ENCODE measurements around the gene ATF2. TPM values are rescaled to one million over a fixed set of nuclear protein-coding genes. Genes with fewer than 3 reads are reported as not detected.

Gene ATF2
- polyA plus RNA-seq, 4 donors, result 11.6 to 32.1 (median 13.3) TPM

GRCh38 chr2:175170659-175171304, 2.8 kb upstream of the ATF2 start:
- Histone ChIP-seq H3K4me1 (ENCODE audit: control insufficient read depth in 3 of 3, insufficient read depth in 2 of 3, low read depth in 1 of 3, low read length in 2 of 3) (no peaks in the 10 kb centered on the region), H3K4me3 (ENCODE audit: low read depth in 1 of 3, low read length in 3 of 3) (no peak overlapping the region), H3K27ac (ENCODE audit: low read depth in 1 of 3, low read length in 2 of 3) (no peak overlapping the region), H3K36me3 (ENCODE audit: control insufficient read depth in 3 of 3, insufficient read depth in 2 of 3, low read depth in 1 of 3, low read length in 3 of 3) (peaks cover 0 to 5% (median 2%) of the 10 kb centered on the region in 3 donors), H3K9me3 (ENCODE audit: control insufficient read depth in 2 of 2, insufficient read depth in 1 of 2, low read depth in 1 of 2, low read length in 1 of 2) (no peaks in the 10 kb centered on the region), H3K27me3 (ENCODE audit: control insufficient read depth in 3 of 3, insufficient read depth in 3 of 3, low read length in 3 of 3) (no peaks in the 10 kb centered on the region)
- WGBS, 3 donors, result 83 to 87% (median 83%) methylated on average over 3 of the region's 3 CpGs
- FAIRE-seq (no peak), DNase-seq (no peak)

- WGBS, 3 donors, result 43 to 53% (median 50%) methylated on average over 3 of the region's 3 CpGs
- no peak overlapping the region for H3K4me3 ChIP-seq (ENCODE audit: low read depth in 1 of 3, low read length in 3 of 3)
- FAIRE-seq (no peak), DNase-seq (no peak)
- no peaks in the 10 kb centered on the region for H3K9me3 ChIP-seq (ENCODE audit: control insufficient read depth in 2 of 2, insufficient read depth in 1 of 2, low read depth in 1 of 2, low read length in 1 of 2)
- H3K27me3 ChIP-seq (ENCODE audit: control insufficient read depth in 3 of 3, insufficient read depth in 3 of 3, low read length in 3 of 3), result no peaks in the 10 kb centered on the region
- H3K4me1 ChIP-seq (ENCODE audit: control insufficient read depth in 3 of 3, insufficient read depth in 2 of 3, low read depth in 1 of 3, low read length in 2 of 3), result no peaks in the 10 kb centered on the region
- no peak overlapping the region for H3K27ac ChIP-seq (ENCODE audit: low read depth in 1 of 3, low read length in 2 of 3)
- H3K36me3 ChIP-seq (ENCODE audit: control insufficient read depth in 3 of 3, insufficient read depth in 2 of 3, low read depth in 1 of 3, low read length in 3 of 3), result peaks cover 0 to 3% (median 2%) of the 10 kb centered on the region in 3 donors
Observed at GRCh38 chr2:175169191-175169590, 1.2 kb upstream of the ATF2 start.

- Histone ChIP-seq H3K9me3 (ENCODE audit: control insufficient read depth in 2 of 2, insufficient read depth in 1 of 2, low read depth in 1 of 2, low read length in 1 of 2) (no peaks in the 10 kb centered on the region), H3K27ac (ENCODE audit: low read depth in 1 of 3, low read length in 2 of 3) (peak overlapping the region; percentile 60 to 95 (median 87)), H3K4me3 (ENCODE audit: low read depth in 1 of 3, low read length in 3 of 3) (peak overlapping the region; percentile 63 to 100 (median 66)), H3K4me1 (ENCODE audit: control insufficient read depth in 3 of 3, insufficient read depth in 2 of 3, low read depth in 1 of 3, low read length in 2 of 3) (no peaks in the 10 kb centered on the region), H3K36me3 (ENCODE audit: control insufficient read depth in 3 of 3, insufficient read depth in 2 of 3, low read depth in 1 of 3, low read length in 3 of 3) (peaks cover 0 to 4% (median 2%) of the 10 kb centered on the region in 3 donors), H3K27me3 (ENCODE audit: control insufficient read depth in 3 of 3, insufficient read depth in 3 of 3, low read length in 3 of 3) (no peaks in the 10 kb centered on the region)
- DNase-seq (no peak), FAIRE-seq (no peak)
- 0 to 1% (median 0%) methylated on average over 11 of the region's 11 CpGs for WGBS, 3 donors
Observed at GRCh38 chr2:175168564-175168945, 552 bp upstream of the ATF2 start.

GRCh38 chr2:175167076-175167791, 769 bp downstream of the ATF2 start:
- WGBS, 3 donors, result 0% methylated on average over 29 to 32 of the region's 32 CpGs
- peaks cover 0 to 5% (median under 1%) of the 10 kb centered on the region in 3 donors for H3K36me3 ChIP-seq (ENCODE audit: control insufficient read depth in 3 of 3, insufficient read depth in 2 of 3, low read depth in 1 of 3, low read length in 3 of 3)
- no peaks in the 10 kb centered on the region for H3K27me3 ChIP-seq (ENCODE audit: control insufficient read depth in 3 of 3, insufficient read depth in 3 of 3, low read length in 3 of 3)
- no peaks in the 10 kb centered on the region for H3K9me3 ChIP-seq (ENCODE audit: control insufficient read depth in 2 of 2, insufficient read depth in 1 of 2, low read depth in 1 of 2, low read length in 1 of 2)
- peak overlapping the region; percentile 75 to 95 (median 87) for H3K27ac ChIP-seq (ENCODE audit: low read depth in 1 of 3, low read length in 2 of 3)
- H3K4me1 ChIP-seq (ENCODE audit: control insufficient read depth in 3 of 3, insufficient read depth in 2 of 3, low read depth in 1 of 3, low read length in 2 of 3), result no peaks in the 10 kb centered on the region
- no peak for DNase-seq
- no peak for FAIRE-seq
- peak overlapping the region; percentile 73 to 100 (median 81) for H3K4me3 ChIP-seq (ENCODE audit: low read depth in 1 of 3, low read length in 3 of 3)

- DNase-seq, result no peak
- 50 to 59% (median 57%) methylated on average over 9 of the region's 9 CpGs for WGBS, 3 donors
- Histone ChIP-seq H3K4me3 (ENCODE audit: low read depth in 1 of 3, low read length in 3 of 3) (no peak overlapping the region), H3K27me3 (ENCODE audit: control insufficient read depth in 3 of 3, insufficient read depth in 3 of 3, low read length in 3 of 3) (no peaks in the 10 kb centered on the region), H3K36me3 (ENCODE audit: control insufficient read depth in 3 of 3, insufficient read depth in 2 of 3, low read depth in 1 of 3, low read length in 3 of 3) (peaks cover 0 to 5% (median 0%) of the 10 kb centered on the region in 3 donors), H3K9me3 (ENCODE audit: control insufficient read depth in 2 of 2, insufficient read depth in 1 of 2, low read depth in 1 of 2, low read length in 1 of 2) (no peaks in the 10 kb centered on the region), H3K4me1 (ENCODE audit: control insufficient read depth in 3 of 3, insufficient read depth in 2 of 3, low read depth in 1 of 3, low read length in 2 of 3) (no peaks in the 10 kb centered on the region), H3K27ac (ENCODE audit: low read depth in 1 of 3, low read length in 2 of 3) (no peak overlapping the region)
- FAIRE-seq, result no peak
Observed at GRCh38 chr2:175166216-175166824, 1.7 kb downstream of the ATF2 start.

- no peaks in the 10 kb centered on the region for H3K4me1 ChIP-seq (ENCODE audit: control insufficient read depth in 3 of 3, insufficient read depth in 2 of 3, low read depth in 1 of 3, low read length in 2 of 3)
- 94 to 96% (median 95%) methylated on average over 8 of the region's 8 CpGs for WGBS, 3 donors
- H3K36me3 ChIP-seq (ENCODE audit: control insufficient read depth in 3 of 3, insufficient read depth in 2 of 3, low read depth in 1 of 3, low read length in 3 of 3), result peaks cover 0 to 5% (median 0%) of the 10 kb centered on the region in 3 donors
- no peak overlapping the region for H3K27ac ChIP-seq (ENCODE audit: low read depth in 1 of 3, low read length in 2 of 3)
- H3K9me3 ChIP-seq (ENCODE audit: control insufficient read depth in 2 of 2, insufficient read depth in 1 of 2, low read depth in 1 of 2, low read length in 1 of 2), result no peaks in the 10 kb centered on the region
- FAIRE-seq, result no peak
- H3K4me3 ChIP-seq (ENCODE audit: low read depth in 1 of 3, low read length in 3 of 3), result no peak overlapping the region
- no peaks in the 10 kb centered on the region for H3K27me3 ChIP-seq (ENCODE audit: control insufficient read depth in 3 of 3, insufficient read depth in 3 of 3, low read length in 3 of 3)
- no peak for DNase-seq
Observed at GRCh38 chr2:175164235-175164634, 3.8 kb downstream of the ATF2 start.

GRCh38 chr2:175158894-175159293, 9.1 kb downstream of the ATF2 start:
- no peak overlapping the region for H3K4me3 ChIP-seq (ENCODE audit: low read depth in 1 of 3, low read length in 3 of 3)
- no peaks in the 10 kb centered on the region for H3K27me3 ChIP-seq (ENCODE audit: control insufficient read depth in 3 of 3, insufficient read depth in 3 of 3, low read length in 3 of 3)
- DNase-seq (no peak), FAIRE-seq (no peak)
- H3K27ac ChIP-seq (ENCODE audit: low read depth in 1 of 3, low read length in 2 of 3), result no peak overlapping the region
- peaks cover 0 to 5% (median 0%) of the 10 kb centered on the region in 3 donors for H3K36me3 ChIP-seq (ENCODE audit: control insufficient read depth in 3 of 3, insufficient read depth in 2 of 3, low read depth in 1 of 3, low read length in 3 of 3)
- peaks cover 0 to 1% (median 0%) of the 10 kb centered on the region in 3 donors for H3K4me1 ChIP-seq (ENCODE audit: control insufficient read depth in 3 of 3, insufficient read depth in 2 of 3, low read depth in 1 of 3, low read length in 2 of 3)
- no peaks in the 10 kb centered on the region for H3K9me3 ChIP-seq (ENCODE audit: control insufficient read depth in 2 of 2, insufficient read depth in 1 of 2, low read depth in 1 of 2, low read length in 1 of 2)
- WGBS, 3 donors, result 84 to 96% (median 96%) methylated on average over 4 of the region's 4 CpGs

GRCh38 chr2:175156534-175156933, 11.5 kb downstream of the ATF2 start:
- Histone ChIP-seq H3K9me3 (ENCODE audit: control insufficient read depth in 2 of 2, insufficient read depth in 1 of 2, low read depth in 1 of 2, low read length in 1 of 2) (no peaks in the 10 kb centered on the region), H3K36me3 (ENCODE audit: control insufficient read depth in 3 of 3, insufficient read depth in 2 of 3, low read depth in 1 of 3, low read length in 3 of 3) (peaks cover 0 to 2% (median 0%) of the 10 kb centered on the region in 3 donors), H3K27me3 (ENCODE audit: control insufficient read depth in 3 of 3, insufficient read depth in 3 of 3, low read length in 3 of 3) (no peaks in the 10 kb centered on the region), H3K4me1 (ENCODE audit: control insufficient read depth in 3 of 3, insufficient read depth in 2 of 3, low read depth in 1 of 3, low read length in 2 of 3) (peaks cover 0 to 5% (median 1%) of the 10 kb centered on the region in 3 donors), H3K4me3 (ENCODE audit: low read depth in 1 of 3, low read length in 3 of 3) (no peak overlapping the region), H3K27ac (ENCODE audit: low read depth in 1 of 3, low read length in 2 of 3) (no peak overlapping the region)
- FAIRE-seq (no peak), DNase-seq (peak; percentile 18 to 62)
- WGBS, 3 donors, result 50 to 68% (median 67%) methylated on average over 5 of the region's 5 CpGs

Measured in small intestine (tissue), 7 donors.